ENCODE measurements around the gene C2orf76. TPM values are rescaled to one million over a fixed set of nuclear protein-coding genes. Genes with fewer than 3 reads are reported as not detected.

C2orf76 gene
- total RNA-seq, 1 donor from 2014 or later, result 12.2 TPM

GRCh38 chr2:119365436-119365835 is 1.2 kb downstream of the C2orf76 start:
- Mint-ChIP-seq H3K9me3 (no peaks in the 10 kb centered on the region), H3K4me3 (peak overlapping the region; percentile 91), H3K36me3 (peaks cover 9% of the 10 kb centered on the region), H3K27me3 (ENCODE audit: low read depth) (no peaks in the 10 kb centered on the region), H3K4me1 (peaks cover 24% of the 10 kb centered on the region), H3K27ac (peak overlapping the region; percentile 96)
- no peak for DNase-seq (ENCODE audit: low spot score in 2 of 2, unreplicated experiment in 2 of 2)
- TF ChIP-seq, protein P1, sequence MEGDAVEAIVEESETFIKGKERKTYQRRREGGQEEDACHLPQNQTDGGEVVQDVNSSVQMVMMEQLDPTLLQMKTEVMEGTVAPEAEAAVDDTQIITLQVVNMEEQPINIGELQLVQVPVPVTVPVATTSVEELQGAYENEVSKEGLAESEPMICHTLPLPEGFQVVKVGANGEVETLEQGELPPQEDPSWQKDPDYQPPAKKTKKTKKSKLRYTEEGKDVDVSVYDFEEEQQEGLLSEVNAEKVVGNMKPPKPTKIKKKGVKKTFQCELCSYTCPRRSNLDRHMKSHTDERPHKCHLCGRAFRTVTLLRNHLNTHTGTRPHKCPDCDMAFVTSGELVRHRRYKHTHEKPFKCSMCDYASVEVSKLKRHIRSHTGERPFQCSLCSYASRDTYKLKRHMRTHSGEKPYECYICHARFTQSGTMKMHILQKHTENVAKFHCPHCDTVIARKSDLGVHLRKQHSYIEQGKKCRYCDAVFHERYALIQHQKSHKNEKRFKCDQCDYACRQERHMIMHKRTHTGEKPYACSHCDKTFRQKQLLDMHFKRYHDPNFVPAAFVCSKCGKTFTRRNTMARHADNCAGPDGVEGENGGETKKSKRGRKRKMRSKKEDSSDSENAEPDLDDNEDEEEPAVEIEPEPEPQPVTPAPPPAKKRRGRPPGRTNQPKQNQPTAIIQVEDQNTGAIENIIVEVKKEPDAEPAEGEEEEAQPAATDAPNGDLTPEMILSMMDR (IDR thresholded peaks at IDR 0.05; ENCODE audit: unreplicated experiment), result no peak

DNA sequence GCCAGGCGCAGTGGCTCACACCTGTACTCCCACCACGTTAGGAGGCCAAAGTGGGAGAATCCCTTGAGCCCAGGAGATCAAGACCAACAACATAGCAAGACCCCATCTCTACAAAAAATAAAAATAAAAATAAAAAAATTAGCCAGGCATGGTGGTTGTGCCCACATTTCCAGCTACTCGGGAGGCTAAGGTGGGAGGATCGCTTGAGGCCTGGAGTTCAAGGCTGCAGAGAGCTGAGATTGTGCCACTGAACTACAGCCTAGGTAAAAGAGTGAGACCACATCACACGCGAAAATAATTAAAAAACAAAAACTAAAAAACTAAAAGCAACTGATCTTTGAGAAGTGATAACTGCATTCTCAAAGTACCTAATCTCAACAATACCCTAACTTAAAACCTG is 1.8 kb downstream of the C2orf76 start:
- TF ChIP-seq, protein P1 (IDR thresholded peaks at IDR 0.05; ENCODE audit: unreplicated experiment), result no peak
- peaks cover 5% of the 10 kb centered on the region for H3K36me3 Mint-ChIP-seq
- H3K4me3 Mint-ChIP-seq, result peak overlapping the region; percentile 91
- H3K27ac Mint-ChIP-seq, result no peak overlapping the region
- DNase-seq (ENCODE audit: low spot score in 2 of 2, unreplicated experiment in 2 of 2), result no peak
- peaks cover 24% of the 10 kb centered on the region for H3K4me1 Mint-ChIP-seq
- H3K9me3 Mint-ChIP-seq, result no peaks in the 10 kb centered on the region
- no peaks in the 10 kb centered on the region for H3K27me3 Mint-ChIP-seq (ENCODE audit: low read depth)

GRCh38 chr2:119360423-119360966 is 6.1 kb downstream of the C2orf76 start:
- Mint-ChIP-seq H3K4me3 (no peak overlapping the region), H3K27me3 (ENCODE audit: low read depth) (no peaks in the 10 kb centered on the region), H3K27ac (no peak overlapping the region), H3K36me3 (peaks cover 3% of the 10 kb centered on the region), H3K4me1 (peaks cover 6% of the 10 kb centered on the region), H3K9me3 (peaks cover 4% of the 10 kb centered on the region)
- TF ChIP-seq, protein P1 (IDR thresholded peaks at IDR 0.05; ENCODE audit: unreplicated experiment), result no peak
- no peak for DNase-seq (ENCODE audit: low spot score in 2 of 2, unreplicated experiment in 2 of 2)

GRCh38 chr2:119359774-119360173 is 6.9 kb downstream of the C2orf76 start:
- no peak overlapping the region for H3K27ac Mint-ChIP-seq
- peaks cover 4% of the 10 kb centered on the region for H3K9me3 Mint-ChIP-seq
- DNase-seq (ENCODE audit: low spot score in 2 of 2, unreplicated experiment in 2 of 2), result no peak
- H3K36me3 Mint-ChIP-seq, result peaks cover 4% of the 10 kb centered on the region
- no peaks in the 10 kb centered on the region for H3K4me1 Mint-ChIP-seq
- TF ChIP-seq, protein P1 (IDR thresholded peaks at IDR 0.05; ENCODE audit: unreplicated experiment), result no peak
- no peak overlapping the region for H3K4me3 Mint-ChIP-seq
- H3K27me3 Mint-ChIP-seq (ENCODE audit: low read depth), result no peaks in the 10 kb centered on the region

DNA sequence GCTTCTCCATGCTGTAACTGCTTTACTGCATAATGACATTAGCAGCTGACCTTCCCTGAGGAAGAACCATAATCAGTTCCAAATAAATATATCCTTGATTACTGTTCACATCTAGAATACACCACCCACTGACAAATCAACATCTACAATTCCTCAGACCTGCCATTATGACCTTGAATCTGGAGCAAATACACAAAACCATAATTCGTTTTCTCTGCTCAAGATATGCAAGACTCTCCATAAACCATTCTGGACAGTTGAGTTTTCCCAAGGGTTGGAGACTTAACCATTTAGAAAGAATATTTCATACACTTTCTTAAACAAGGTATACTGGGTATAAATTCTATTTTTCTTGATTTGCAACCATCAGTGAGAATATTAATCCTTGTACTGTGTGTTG is 11.8 kb downstream of the C2orf76 start:
- Mint-ChIP-seq H3K27me3 (ENCODE audit: low read depth) (no peaks in the 10 kb centered on the region), H3K9me3 (peaks cover 4% of the 10 kb centered on the region), H3K27ac (no peak overlapping the region), H3K4me1 (no peaks in the 10 kb centered on the region), H3K4me3 (no peak overlapping the region), H3K36me3 (peaks cover 4% of the 10 kb centered on the region)
- TF ChIP-seq, protein P1 (IDR thresholded peaks at IDR 0.05; ENCODE audit: unreplicated experiment), result no peak
- no peak for DNase-seq (ENCODE audit: low spot score in 2 of 2, unreplicated experiment in 2 of 2)

GRCh38 chr2:119352357-119352756 is 14.3 kb downstream of the C2orf76 start:
- TF ChIP-seq, protein P1 (IDR thresholded peaks at IDR 0.05; ENCODE audit: unreplicated experiment), result no peak
- H3K4me1 Mint-ChIP-seq, result peaks cover 7% of the 10 kb centered on the region
- H3K36me3 Mint-ChIP-seq, result peaks cover 4% of the 10 kb centered on the region
- no peaks in the 10 kb centered on the region for H3K27me3 Mint-ChIP-seq (ENCODE audit: low read depth)
- peaks cover 4% of the 10 kb centered on the region for H3K9me3 Mint-ChIP-seq
- no peak for DNase-seq (ENCODE audit: low spot score in 2 of 2, unreplicated experiment in 2 of 2)
- H3K27ac Mint-ChIP-seq, result no peak overlapping the region
- no peak overlapping the region for H3K4me3 Mint-ChIP-seq
